HepG2 (cell line): ENCODE measurements around the gene SGIP1.

Experiments used
- AKAP8 ChIP-seq: sonication (generic); formaldehyde crosslinking; IDR thresholded peaks from 2 replicates; pipeline ENCODE4 v1.5.1; 2020; ENCODE audit warnings: mild to moderate bottlenecking, missing genetic modification reagents
- EED ChIP-seq: sonication (generic); formaldehyde crosslinking; IDR thresholded peaks from 2 replicates; pipeline ENCODE4 v1.5.0; 2020; ENCODE audit warnings: mild to moderate bottlenecking, missing genetic modification reagents
- ELF4 ChIP-seq: sonication (generic); formaldehyde crosslinking; IDR thresholded peaks from 2 replicates; pipeline ENCODE4 v1.5.0; 2020; ENCODE audit warnings: missing genetic modification reagents, mild to moderate bottlenecking, moderate library complexity, borderline replicate concordance
- GABPA ChIP-seq, 2 experiments: IDR thresholded peaks; 2 replicates each; pipeline ENCODE4 v1.6.1; 2011 to 2016; ENCODE audit warnings: low read depth in 2 of 2, low read length in 1 of 2, missing biosample characterization in 1 of 2, missing genetic modification characterization in 1 of 2
- KLF16 ChIP-seq, 2 experiments: sonication (generic) in 1 of 2; formaldehyde crosslinking in 1 of 2; IDR thresholded peaks; 2 replicates each; pipeline versions ENCODE4 v1.6.1 to v1.8.0; 2016 to 2023; ENCODE audit warnings: missing genetic modification reagents in 2 of 2, missing compliant biosample characterization in 1 of 2
- POLR2A ChIP-seq, 2 experiments: IDR thresholded peaks; 2 replicates each; pipeline ENCODE4 v1.6.1; 2011; ENCODE audit warnings: low read depth in 2 of 2, low read length in 2 of 2, mild to moderate bottlenecking in 1 of 2, moderate library complexity in 1 of 2; ENCODE audit not compliant: insufficient read depth in 1 of 2
- RAD21 ChIP-seq: fragments of 450-650 bp; formaldehyde crosslinking; IDR thresholded peaks from 2 replicates; pipeline ENCODE4 v1.5.0; 2020; ENCODE audit warnings: mild to moderate bottlenecking
- RBAK ChIP-seq: sonication (generic); formaldehyde crosslinking; IDR thresholded peaks from 2 replicates; pipeline ENCODE4 v1.5.1; 2020; ENCODE audit warnings: mild to moderate bottlenecking, missing genetic modification reagents
- STAG1 ChIP-seq: sonication (generic); formaldehyde crosslinking; IDR thresholded peaks from 2 replicates; pipeline ENCODE4 v1.4.0; 2020; ENCODE audit warnings: missing genetic modification reagents
- STAT6 ChIP-seq: sonication (generic); formaldehyde crosslinking; IDR thresholded peaks from 2 replicates; pipeline ENCODE4 v1.4.0; 2020; ENCODE audit warnings: missing genetic modification reagents, mild to moderate bottlenecking, borderline replicate concordance
- TAF1 ChIP-seq: sonication (generic); formaldehyde crosslinking; IDR thresholded peaks from 2 replicates; pipeline ENCODE4 v1.4.0; 2020; ENCODE audit warnings: missing genetic modification reagents
- XRCC5 ChIP-seq: fragments of 200-400 bp; formaldehyde crosslinking; optimal IDR thresholded peaks from 2 replicates; pipeline ENCODE3; 2017; ENCODE audit warnings: mild to moderate bottlenecking, low read length
- ZMAT3 ChIP-seq: sonication (generic); formaldehyde crosslinking; conservative IDR thresholded peaks from 2 replicates; pipeline ENCODE4 v1.7.0; 2021; ENCODE audit warnings: missing genetic modification reagents
- ZNF597 ChIP-seq: sonication (generic); formaldehyde crosslinking; IDR thresholded peaks from 2 replicates; pipeline ENCODE4 v1.5.0; 2020; ENCODE audit warnings: missing genetic modification reagents

GRCh38 chr1:66494482-66494881 is 39.5 kb upstream of the SGIP1 start:
- TF ChIP-seq TAF1 (CRISPR knock-in tag) (no peak), GABPA (IDR thresholded peaks at IDR 0.05; ENCODE audit: low read depth, low read length) (no peak), GABPA (CRISPR knock-in tag; IDR thresholded peaks at IDR 0.05; ENCODE audit: low read depth) (no peak), ZNF597 (CRISPR knock-in tag) (no peak), STAG1 (CRISPR knock-in tag) (no peak), EED (CRISPR knock-in tag) (no peak), ZMAT3 (no peak), STAT6 (CRISPR knock-in tag) (no peak), RAD21 (CRISPR knock-in tag) (no peak), RBAK (CRISPR knock-in tag) (no peak), POLR2A (IDR thresholded peaks at IDR 0.05; ENCODE audit: insufficient read depth in 1 of 2, low read depth in 2 of 2, low read length in 2 of 2) (no peak), XRCC5 (no peak), AKAP8 (CRISPR knock-in tag) (no peak), ELF4 (CRISPR knock-in tag) (no peak), KLF16 (CRISPR knock-in tag; IDR thresholded peaks at IDR 0.05) (no peak)
